Measurements from ENCODE around the gene ENO3. TPM values are rescaled to one million over a fixed set of nuclear protein-coding genes. Genes with fewer than 3 reads are reported as not detected.

ENO3 gene
- total RNA-seq, 6 experiments from 2014 or later = 1.9 to 4.6 (median 3.2) TPM

- peaks cover 55% of the 10 kb centered on the region for H3K36me3 Mint-ChIP-seq (ENCODE audit: low read depth)
- H3K27ac Mint-ChIP-seq = peak overlapping the region; percentile 91
- no peaks in the 10 kb centered on the region for H3K9me3 Mint-ChIP-seq
- peak overlapping the region; percentile 91 for H3K4me3 Mint-ChIP-seq
- DNase-seq = no peak
- peaks cover 11% of the 10 kb centered on the region for H3K27me3 Mint-ChIP-seq (ENCODE audit: insufficient read depth)
- TF ChIP-seq CTCF (IDR thresholded peaks at IDR 0.05) = no peak
- H3K4me1 Mint-ChIP-seq (ENCODE audit: low read depth) = peaks cover 69% of the 10 kb centered on the region
Observed at GRCh38 chr17:4946312-4946976, 4.5 kb upstream of the ENO3 start.

GRCh38 chr17:4947010-4947410, 3.9 kb upstream of the ENO3 start:
- H3K27me3 Mint-ChIP-seq (ENCODE audit: insufficient read depth) = peaks cover 11% of the 10 kb centered on the region
- peaks cover 68% of the 10 kb centered on the region for H3K4me1 Mint-ChIP-seq (ENCODE audit: low read depth)
- peaks cover 49% of the 10 kb centered on the region for H3K36me3 Mint-ChIP-seq (ENCODE audit: low read depth)
- no peak for TF ChIP-seq CTCF (IDR thresholded peaks at IDR 0.05)
- H3K27ac Mint-ChIP-seq = peak overlapping the region; percentile 91
- no peak for DNase-seq
- no peaks in the 10 kb centered on the region for H3K9me3 Mint-ChIP-seq
- H3K4me3 Mint-ChIP-seq = peak overlapping the region; percentile 91

GRCh38 chr17:4947411-4948165, 3.3 kb upstream of the ENO3 start:
- H3K36me3 Mint-ChIP-seq (ENCODE audit: low read depth) = peaks cover 48% of the 10 kb centered on the region
- H3K9me3 Mint-ChIP-seq = no peaks in the 10 kb centered on the region
- DNase-seq = peak; percentile 49
- H3K27ac Mint-ChIP-seq = peak overlapping the region; percentile 93
- H3K4me1 Mint-ChIP-seq (ENCODE audit: low read depth) = peaks cover 63% of the 10 kb centered on the region
- peaks cover 11% of the 10 kb centered on the region for H3K27me3 Mint-ChIP-seq (ENCODE audit: insufficient read depth)
- peak overlapping the region; percentile 91 for H3K4me3 Mint-ChIP-seq
- no peak for TF ChIP-seq CTCF (IDR thresholded peaks at IDR 0.05)

GRCh38 chr17:4948166-4948930, 2.6 kb upstream of the ENO3 start, which contains the start of gene PFN1:
PFN1 (minus strand) TSS chr17:4948530; CDS start chr17:4948394, 136 bp downstream.
- Mint-ChIP-seq H3K4me1 (ENCODE audit: low read depth) (peaks cover 63% of the 10 kb centered on the region), H3K36me3 (ENCODE audit: low read depth) (peaks cover 41% of the 10 kb centered on the region), H3K27me3 (ENCODE audit: insufficient read depth) (peaks cover 11% of the 10 kb centered on the region), H3K4me3 (peak within 1 kb of the TSS; percentile 91), H3K9me3 (no peaks in the 10 kb centered on the region), H3K27ac (peak within 1 kb of the TSS; percentile 93)
- no peak for TF ChIP-seq CTCF (IDR thresholded peaks at IDR 0.05)
- DNase-seq = peak; percentile 85

- H3K4me3 Mint-ChIP-seq = peak overlapping the region; percentile 91
- peak; percentile 80 for DNase-seq
- no peak for TF ChIP-seq CTCF (IDR thresholded peaks at IDR 0.05)
- H3K36me3 Mint-ChIP-seq (ENCODE audit: low read depth) = peaks cover 38% of the 10 kb centered on the region
- H3K4me1 Mint-ChIP-seq (ENCODE audit: low read depth) = peaks cover 64% of the 10 kb centered on the region
- H3K27ac Mint-ChIP-seq = peak overlapping the region; percentile 84
- peaks cover 11% of the 10 kb centered on the region for H3K27me3 Mint-ChIP-seq (ENCODE audit: insufficient read depth)
- no peaks in the 10 kb centered on the region for H3K9me3 Mint-ChIP-seq
Observed at GRCh38 chr17:4948931-4949320, 2.0 kb upstream of the ENO3 start.

Measured in HFFc6 (cell line).